CD14-positive monocyte (primary cell): ENCODE results near the gene EYS. TPM values are rescaled to one million over a fixed set of nuclear protein-coding genes. Genes with fewer than 3 reads are reported as not detected.

Source experiments
- DNase-seq, 3 donors: peaks; one replicate each; pipeline ENCODE4 v3.0.0-alpha.2; 2011 to 2022
- H2AFZ ChIP-seq: 2 replicates; pipeline ENCODE4 v1.6.0; 2012; ENCODE audit warnings: mild to moderate bottlenecking, low read depth, low read length, inconsistent platforms; ENCODE audit not compliant: insufficient read depth, poor library complexity, severe bottlenecking
- H3K27ac ChIP-seq, 2 donors: 1 replicate in 1 of 2; 2 replicates in 1 of 2; pipeline ENCODE4 v1.5.1; 2012 to 2013; ENCODE audit warnings: low read length in 2 of 2, control low read depth in 1 of 2, inconsistent platforms in 1 of 2, low read depth in 1 of 2, mild to moderate bottlenecking in 1 of 2
- H3K27me3 ChIP-seq, 2 donors: one replicate each; pipeline versions ENCODE4 v1.6.0 to v1.6.1; 2011 to 2013; ENCODE audit warnings: low read length in 2 of 2; ENCODE audit not compliant: control insufficient read depth in 2 of 2, insufficient read depth in 2 of 2
- H3K36me3 ChIP-seq, 2 donors: replicated peaks in 1 of 2; 1 replicate in 1 of 2; 2 replicates in 1 of 2; pipeline versions ENCODE4 v1.5.1 to v1.6.1; 2012 to 2013; ENCODE audit warnings: low read length in 2 of 2, control low read depth in 1 of 2, inconsistent platforms in 1 of 2, mild to moderate bottlenecking in 1 of 2; ENCODE audit not compliant: insufficient read depth in 2 of 2, control insufficient read depth in 1 of 2
- H3K4me1 ChIP-seq, 2 donors: 1 replicate in 1 of 2; 2 replicates in 1 of 2; pipeline versions ENCODE4 v1.5.1 to v1.6.1; 2012 to 2013; ENCODE audit warnings: low read length in 2 of 2, control low read depth in 1 of 2, inconsistent platforms in 1 of 2, mild to moderate bottlenecking in 1 of 2, moderate library complexity in 1 of 2; ENCODE audit not compliant: insufficient read depth in 2 of 2, control insufficient read depth in 1 of 2
- H3K4me2 ChIP-seq: replicated peaks from 2 replicates; pipeline ENCODE3; 2012; ENCODE audit warnings: low read length, moderate library complexity, mild to moderate bottlenecking; ENCODE audit not compliant: poor library complexity, severe bottlenecking; ENCODE audit errors: extremely low read depth
- H3K4me3 ChIP-seq, 3 experiments: fragments of 200-600 bp in 1 of 3; sonication (generic) in 1 of 3; replicated peaks in 1 of 3; 1 replicate in 2 of 3; 2 replicates in 1 of 3; pipeline ENCODE4 v1.5.1; 2011 to 2013; ENCODE audit warnings: low read length in 3 of 3, mild to moderate bottlenecking in 3 of 3, control low read depth in 2 of 3, low read depth in 2 of 3, inconsistent platforms in 1 of 3, moderate library complexity in 1 of 3
- H3K79me2 ChIP-seq: 2 replicates; pipeline ENCODE4 v1.6.0; 2012; ENCODE audit warnings: mild to moderate bottlenecking, control low read depth, inconsistent platforms, low read length, moderate library complexity; ENCODE audit not compliant: insufficient read depth
- H3K9ac ChIP-seq: 2 replicates; pipeline ENCODE4 v1.6.0; 2017; ENCODE audit warnings: low read length, mild to moderate bottlenecking; ENCODE audit not compliant: insufficient read depth, poor library complexity, severe bottlenecking
- H3K9me3 ChIP-seq, 2 donors: replicated peaks in 1 of 2; 1 replicate in 1 of 2; 2 replicates in 1 of 2; pipeline versions ENCODE4 v1.5.1 to v1.6.1; 2012 to 2013; ENCODE audit warnings: low read length in 2 of 2, control low read depth in 1 of 2; ENCODE audit not compliant: control insufficient read depth in 1 of 2, insufficient read depth in 1 of 2
- H4K20me1 ChIP-seq: 2 replicates; pipeline ENCODE4 v1.6.0; 2012; ENCODE audit warnings: mild to moderate bottlenecking, low read length, control low read depth, moderate library complexity; ENCODE audit not compliant: insufficient read depth
- H3K27ac Mint-ChIP-seq, 7 donors: one replicate each; pipeline ENCODE4 v1.8.0; 2020; ENCODE audit warnings: mild to moderate bottlenecking in 7 of 7, mixed read lengths in 7 of 7, moderate library complexity in 6 of 7, inconsistent platforms in 2 of 7
- H3K27me3 Mint-ChIP-seq, 3 donors: one replicate each; pipeline ENCODE4 v1.8.0; 2021 to 2022; ENCODE audit warnings: low read depth in 3 of 3, mild to moderate bottlenecking in 3 of 3, mixed read lengths in 3 of 3, moderate library complexity in 3 of 3, inconsistent platforms in 1 of 3
- H3K36me3 Mint-ChIP-seq, 2 donors: one replicate each; pipeline ENCODE4 v1.8.0; 2020; ENCODE audit warnings: mixed read lengths in 2 of 2, inconsistent platforms in 1 of 2, mild to moderate bottlenecking in 1 of 2
- H3K4me1 Mint-ChIP-seq: one replicate; pipeline ENCODE4 v1.8.0; 2020; ENCODE audit warnings: mild to moderate bottlenecking, mixed read lengths
- H3K4me3 Mint-ChIP-seq, 2 donors: one replicate each; pipeline ENCODE4 v1.8.0; 2020; ENCODE audit warnings: mild to moderate bottlenecking in 2 of 2, mixed read lengths in 2 of 2, moderate library complexity in 1 of 2
- H3K9me3 Mint-ChIP-seq, 7 donors: one replicate each; pipeline ENCODE4 v1.8.0; 2020 to 2022; ENCODE audit warnings: mixed read lengths in 7 of 7, mild to moderate bottlenecking in 6 of 7, moderate library complexity in 6 of 7, inconsistent platforms in 2 of 7
- WGBS: methylation state at CpG from one replicate; pipeline ENCODE4 v1.1.5; 2013; ENCODE audit warnings: missing lambda C conversion rate; ENCODE audit not compliant: insufficient coverage; 5-methylcytosine and 5-hydroxymethylcytosine counted together
- intact Hi-C, 2 donors: fragments of 100-400 bp; cut with micrococcal nuclease; formaldehyde crosslinking; loops; one replicate each; pipeline versions ENCODE4 v1.15.0 to v1.15.1; 2023
- polyA plus RNA-seq, 3 donors: library from polyadenylated mRNA; depleted of rRNA in 1 of 3; unstranded in 2 of 3; stranded (reverse) in 1 of 3; fragments of 300-500 nt in 2 of 3; fragments of >200 nt in 1 of 3; fragmentation: Illumina TruSeq in 2 of 3; gene quantifications; 1 replicate in 2 of 3; 2 replicates in 1 of 3; pipeline ENCODE4 v1.2.3, GENCODE V29; 2012 to 2021
- TF ChIP-seq, protein P1 (sequence below): fragments of 200-600 bp; IDR thresholded peaks from one replicate; pipeline ENCODE4 v1.8.0; 2022; ENCODE audit warnings: antibody characterized with exemption, mild to moderate bottlenecking

The EYS gene
- polyA plus RNA-seq, 3 donors, result 0.01 to 0.03 TPM; not detected in 1

DNA sequence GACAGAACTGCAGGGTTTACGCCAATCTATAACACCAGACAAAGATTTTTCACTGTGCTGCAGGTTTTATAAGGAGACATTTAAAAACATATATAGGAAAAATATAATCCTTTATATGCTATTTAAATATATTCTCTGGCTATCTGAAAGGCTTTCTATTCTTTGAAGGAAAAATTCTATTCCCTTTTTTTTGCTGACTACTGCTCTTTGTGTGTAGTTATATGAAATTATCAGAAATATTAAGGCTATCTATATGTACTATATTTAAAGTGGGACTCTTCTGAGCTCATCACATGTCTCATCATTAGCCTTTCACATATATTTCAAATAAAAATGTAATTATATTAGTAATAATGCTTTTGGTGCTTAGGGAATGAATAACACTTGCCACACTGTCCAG is 930.7 kb downstream of the EYS start:
- Mint-ChIP-seq H3K9me3 (peaks cover 0 to 9% (median 3%) of the 10 kb centered on the region in 7 donors), H3K4me3 (no peak overlapping the region), H3K27me3 (no peaks in the 10 kb centered on the region), H3K36me3 (no peaks in the 10 kb centered on the region), H3K4me1 (no peaks in the 10 kb centered on the region), H3K27ac (no peak overlapping the region)
- no peak overlapping the region for H3K9ac ChIP-seq
- intact Hi-C loops, result no loop called here
- H3K4me1 ChIP-seq, result no peaks in the 10 kb centered on the region
- H3K9me3 ChIP-seq, result peaks cover 2 to 6% of the 10 kb centered on the region in 2 donors
- H3K4me2 ChIP-seq, result no peak overlapping the region
- TF ChIP-seq, protein P1, sequence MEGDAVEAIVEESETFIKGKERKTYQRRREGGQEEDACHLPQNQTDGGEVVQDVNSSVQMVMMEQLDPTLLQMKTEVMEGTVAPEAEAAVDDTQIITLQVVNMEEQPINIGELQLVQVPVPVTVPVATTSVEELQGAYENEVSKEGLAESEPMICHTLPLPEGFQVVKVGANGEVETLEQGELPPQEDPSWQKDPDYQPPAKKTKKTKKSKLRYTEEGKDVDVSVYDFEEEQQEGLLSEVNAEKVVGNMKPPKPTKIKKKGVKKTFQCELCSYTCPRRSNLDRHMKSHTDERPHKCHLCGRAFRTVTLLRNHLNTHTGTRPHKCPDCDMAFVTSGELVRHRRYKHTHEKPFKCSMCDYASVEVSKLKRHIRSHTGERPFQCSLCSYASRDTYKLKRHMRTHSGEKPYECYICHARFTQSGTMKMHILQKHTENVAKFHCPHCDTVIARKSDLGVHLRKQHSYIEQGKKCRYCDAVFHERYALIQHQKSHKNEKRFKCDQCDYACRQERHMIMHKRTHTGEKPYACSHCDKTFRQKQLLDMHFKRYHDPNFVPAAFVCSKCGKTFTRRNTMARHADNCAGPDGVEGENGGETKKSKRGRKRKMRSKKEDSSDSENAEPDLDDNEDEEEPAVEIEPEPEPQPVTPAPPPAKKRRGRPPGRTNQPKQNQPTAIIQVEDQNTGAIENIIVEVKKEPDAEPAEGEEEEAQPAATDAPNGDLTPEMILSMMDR, result no peak
- no peaks in the 10 kb centered on the region for H3K79me2 ChIP-seq
- no peak overlapping the region for H2AFZ ChIP-seq
- no peaks in the 10 kb centered on the region for H4K20me1 ChIP-seq
- DNase-seq, result no peak
- WGBS, result no CpG with 5 or more reads among the region's 1 CpG
- H3K27me3 ChIP-seq, result no peaks in the 10 kb centered on the region
- H3K27ac ChIP-seq, result no peak overlapping the region
- H3K36me3 ChIP-seq, result no peaks in the 10 kb centered on the region
- H3K4me3 ChIP-seq, result no peak overlapping the region

DNA sequence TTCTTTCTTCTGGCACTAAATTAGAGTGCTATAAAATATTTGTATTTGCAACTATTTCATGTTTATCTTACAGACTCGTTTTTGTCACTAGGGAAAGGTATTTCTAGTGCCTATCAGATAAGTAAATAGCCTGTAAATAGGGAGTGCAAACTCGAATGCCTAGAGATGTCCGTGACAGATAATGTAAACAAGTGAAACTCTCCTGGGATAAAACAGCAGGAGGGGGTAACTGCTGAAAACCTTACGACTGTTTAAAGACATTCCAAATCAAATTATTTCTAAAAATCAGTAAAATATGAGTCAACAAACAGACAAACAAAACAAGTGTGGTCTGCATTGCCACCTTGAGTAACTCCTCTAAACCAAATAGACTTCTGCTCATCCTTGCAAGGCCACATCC is 932.1 kb downstream of the EYS start:
- no peak overlapping the region for H3K27ac Mint-ChIP-seq
- intact Hi-C loops, result no loop called here
- H3K27me3 ChIP-seq, result no peaks in the 10 kb centered on the region
- H3K9ac ChIP-seq, result no peak overlapping the region
- H3K79me2 ChIP-seq, result no peaks in the 10 kb centered on the region
- H3K27ac ChIP-seq, result no peak overlapping the region
- TF ChIP-seq, protein P1, result no peak
- no peaks in the 10 kb centered on the region for H3K36me3 ChIP-seq
- H3K4me1 ChIP-seq, result no peaks in the 10 kb centered on the region
- H3K27me3 Mint-ChIP-seq, result no peaks in the 10 kb centered on the region
- no peaks in the 10 kb centered on the region for H3K36me3 Mint-ChIP-seq
- H3K4me1 Mint-ChIP-seq, result no peaks in the 10 kb centered on the region
- no peak for DNase-seq
- peaks cover 0 to 8% (median 3%) of the 10 kb centered on the region in 7 donors for H3K9me3 Mint-ChIP-seq
- no peak overlapping the region for H3K4me3 ChIP-seq
- WGBS, result 67% methylated on average over 1 of the region's 4 CpGs
- H2AFZ ChIP-seq, result no peak overlapping the region
- H3K4me2 ChIP-seq, result no peak overlapping the region
- no peak overlapping the region for H3K4me3 Mint-ChIP-seq
- H4K20me1 ChIP-seq, result no peaks in the 10 kb centered on the region
- peaks cover 0 to under 1% of the 10 kb centered on the region in 2 donors for H3K9me3 ChIP-seq
